Thyroid gland (tissue), 4 donors: ENCODE data around the gene ST7L.

Experiments used
- CTCF ChIP-seq, 6 experiments: fragments of 200-600 bp in 3 of 6; fragments of 450-650 bp in 3 of 6; sonication (generic) in 3 of 6; IDR thresholded peaks; one replicate each; pipeline ENCODE4 v1.5.1; 2016 to 2019; ENCODE audit warnings: antibody characterized with exemption in 6 of 6, mild to moderate bottlenecking in 2 of 6, inconsistent platforms in 1 of 6, moderate library complexity in 1 of 6
- POLR2A ChIP-seq, 2 donors: fragments of 450-650 bp; IDR thresholded peaks; one replicate each; pipeline ENCODE4 v1.6.1; 2017; ENCODE audit warnings: antibody characterized with exemption in 2 of 2, mild to moderate bottlenecking in 2 of 2, moderate library complexity in 1 of 2

- no peak for TF ChIP-seq CTCF (IDR thresholded peaks at IDR 0.05)
- TF ChIP-seq POLR2A (IDR thresholded peaks at IDR 0.05): no peak
Observed at GRCh38 chr1:112544011-112544688, 74.8 kb downstream of the ST7L start.
